Measurements from ENCODE around the gene MFN1.

MFN1 gene

DNA sequence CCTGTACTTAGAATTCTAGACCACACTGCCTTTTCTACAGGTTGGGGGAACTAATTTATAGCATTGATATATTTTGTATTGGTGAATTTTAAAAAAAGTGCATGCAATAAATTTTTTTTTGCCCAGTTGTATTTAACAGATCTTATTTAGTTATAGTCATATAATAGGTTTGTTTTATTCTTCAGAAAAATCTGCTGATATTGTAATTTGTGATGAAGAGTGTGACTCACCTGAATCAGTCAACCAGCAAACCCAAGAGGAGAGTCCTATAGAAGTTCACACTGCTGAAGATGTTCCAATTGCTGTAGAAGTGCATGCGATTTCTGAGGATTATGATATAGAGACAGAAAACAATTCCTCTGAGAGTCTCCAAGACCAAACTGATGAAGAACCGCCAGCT, 14.4 kb upstream of the MFN1 start:
- FAIRE-seq, result no peak

GRCh38 chr3:179336345-179336929, 11.1 kb upstream of the MFN1 start:
- no peak for FAIRE-seq
- DNase-seq (ENCODE audit: extremely low spot score, insufficient read length, low read depth), result no peak

More for the DNA sequence above, 14.4 kb upstream of the MFN1 start:
- DNase-seq (ENCODE audit: extremely low spot score, insufficient read length, low read depth), result no peak

- peak; percentile 18 for DNase-seq (ENCODE audit: extremely low spot score, insufficient read length, low read depth)
- FAIRE-seq, result peak; percentile 99
Observed at GRCh38 chr3:179348325-179349013, 960 bp downstream of the MFN1 start.

- DNase-seq (ENCODE audit: extremely low spot score, insufficient read length, low read depth) (no peak), FAIRE-seq (no peak)
Observed at GRCh38 chr3:179355996-179356395, 8.5 kb downstream of the MFN1 start.

- no peak for DNase-seq (ENCODE audit: extremely low spot score, insufficient read length, low read depth)
- FAIRE-seq, result no peak
Observed at GRCh38 chr3:179363332-179363731, 15.8 kb downstream of the MFN1 start.

DNA sequence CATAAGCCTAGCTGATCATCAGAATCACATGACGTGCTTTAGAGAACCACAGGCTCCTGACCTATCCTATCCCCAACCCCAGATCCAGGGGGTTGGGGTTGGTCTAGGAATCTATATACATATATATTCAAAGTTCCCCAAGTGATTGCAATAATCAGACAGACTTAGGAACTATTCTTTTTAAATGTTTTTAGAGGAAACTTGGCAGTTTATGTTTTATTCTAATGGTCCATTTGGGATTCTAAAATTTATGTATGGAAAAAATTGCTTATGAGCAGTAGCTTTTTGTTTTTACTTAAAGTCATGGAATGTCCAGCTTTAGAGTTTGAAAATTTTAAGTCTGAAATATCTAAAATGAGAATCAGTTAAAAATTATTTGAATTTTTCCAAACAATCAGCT, 22.1 kb downstream of the MFN1 start:
- DNase-seq (ENCODE audit: extremely low spot score, insufficient read length, low read depth) (no peak), FAIRE-seq (no peak)

- DNase-seq (ENCODE audit: extremely low spot score, insufficient read length, low read depth), result no peak
- FAIRE-seq, result no peak
Observed at GRCh38 chr3:179373938-179374337, 26.4 kb downstream of the MFN1 start.

DNA sequence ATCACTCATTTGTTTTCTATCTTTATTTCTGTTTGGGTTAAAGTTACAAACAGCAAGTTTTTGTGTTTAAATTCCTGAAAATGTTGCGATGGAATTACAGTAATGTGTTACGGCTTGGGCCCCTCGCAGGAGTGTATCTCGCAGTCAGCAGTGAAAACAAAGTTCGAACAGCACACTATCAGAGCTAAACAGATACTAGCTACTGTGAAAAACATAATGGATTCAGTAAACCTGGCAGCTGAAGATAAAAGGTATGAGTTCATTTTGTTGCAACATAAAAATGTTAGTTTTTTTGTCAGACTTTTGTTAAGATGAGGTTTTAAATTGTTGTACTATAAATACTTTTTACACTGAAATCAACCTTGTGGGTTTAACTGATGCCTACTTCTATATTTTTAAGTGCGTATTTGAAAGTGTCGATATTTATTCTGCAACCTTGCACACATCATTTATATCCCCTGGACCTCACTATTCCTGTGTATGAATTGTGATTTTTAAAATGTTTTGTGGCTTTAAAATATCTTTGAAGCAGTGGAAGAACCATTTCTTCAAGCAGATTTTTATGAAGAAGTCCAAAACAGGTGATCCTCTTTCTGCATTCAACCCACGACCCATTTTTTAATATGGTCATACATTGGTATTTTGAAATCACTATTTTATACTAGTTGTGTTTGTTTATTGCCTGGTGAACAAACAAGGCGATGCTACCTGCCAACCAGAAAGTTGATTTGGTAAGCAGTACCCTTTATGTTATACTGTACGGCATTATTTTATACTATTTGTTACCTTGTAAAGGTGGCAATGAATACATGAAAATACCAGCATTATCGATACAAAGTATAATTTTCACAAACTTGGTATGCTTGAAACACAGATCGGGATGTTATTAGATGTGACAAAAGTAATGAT, 27.8 kb downstream of the MFN1 start:
- FAIRE-seq, result no peak
- DNase-seq (ENCODE audit: extremely low spot score, insufficient read length, low read depth), result no peak

GRCh38 chr3:179376474-179376873, 29.0 kb downstream of the MFN1 start:
- FAIRE-seq, result no peak

GRCh38 chr3:179391906-179392305, 44.4 kb downstream of the MFN1 start:
- DNase-seq (ENCODE audit: extremely low spot score, insufficient read length, low read depth) (no peak), FAIRE-seq (no peak)

More at GRCh38 chr3:179376474-179376873, 29.0 kb downstream of the MFN1 start:
- DNase-seq (ENCODE audit: extremely low spot score, insufficient read length, low read depth), result no peak

GRCh38 chr3:179398574-179399231, 51.2 kb downstream of the MFN1 start:
- DNase-seq (ENCODE audit: extremely low spot score, insufficient read length, low read depth) (no peak), FAIRE-seq (no peak)

DNA sequence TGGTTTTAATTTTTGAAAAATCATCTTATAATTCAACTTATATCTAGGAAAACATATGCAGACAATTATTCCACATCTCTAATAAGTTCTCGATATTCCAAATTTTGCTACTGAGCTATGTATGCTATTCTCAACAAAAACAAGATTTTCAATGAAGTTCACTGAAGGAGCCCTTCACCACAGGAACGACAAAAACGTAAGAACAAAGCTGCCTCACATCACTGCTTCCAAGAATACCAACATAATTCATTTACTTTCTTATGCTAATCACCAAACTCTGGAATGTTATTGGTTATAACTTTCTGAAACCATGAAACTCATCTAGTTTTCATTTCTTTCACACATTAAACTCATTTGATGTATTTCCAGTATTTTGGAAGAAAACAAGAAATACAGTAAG, 54.1 kb downstream of the MFN1 start:
- DNase-seq (ENCODE audit: extremely low spot score, insufficient read length, low read depth) (no peak), FAIRE-seq (no peak)

GRCh38 chr3:179402963-179403362, 55.5 kb downstream of the MFN1 start:
- DNase-seq (ENCODE audit: extremely low spot score, insufficient read length, low read depth), result no peak
- no peak for FAIRE-seq

DNA sequence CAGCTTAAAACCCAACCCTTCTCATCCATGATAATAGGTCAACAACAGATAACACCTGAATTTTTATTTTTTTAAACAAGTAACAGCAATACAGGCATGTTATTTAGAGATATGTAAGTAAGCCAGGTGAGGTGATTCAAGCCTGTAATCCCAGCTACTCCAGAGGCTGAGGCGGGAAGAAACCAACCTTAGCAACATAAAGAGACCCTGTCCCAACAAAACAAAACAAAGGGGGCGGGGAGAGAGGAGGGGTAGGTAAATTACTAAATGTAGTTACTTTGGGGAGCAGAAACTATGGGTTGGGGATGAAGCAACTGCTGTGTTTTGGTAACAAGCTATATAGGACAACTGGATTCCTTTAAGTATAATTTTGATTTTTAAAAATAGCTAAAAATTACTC, 56.8 kb downstream of the MFN1 start:
- DNase-seq (ENCODE audit: extremely low spot score, insufficient read length, low read depth) (no peak), FAIRE-seq (no peak)

DNA sequence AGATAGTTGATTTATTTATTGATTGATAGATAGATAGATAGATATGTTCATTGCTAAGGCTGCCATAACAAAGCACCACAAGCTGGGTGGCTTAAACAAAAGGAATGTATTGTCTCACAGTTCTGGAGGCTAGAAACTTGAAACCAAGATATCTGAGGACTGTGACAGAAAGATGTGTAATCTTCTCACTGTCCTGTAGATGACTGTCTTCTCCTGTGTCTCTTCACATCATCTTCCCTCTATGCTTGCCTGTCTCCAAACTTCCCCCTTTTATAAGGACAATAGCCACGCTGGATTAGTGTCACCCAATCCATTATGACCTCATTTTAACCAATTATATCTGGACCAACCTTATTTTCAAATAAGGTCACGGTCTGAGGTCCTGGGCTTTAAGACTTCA, 62.8 kb downstream of the MFN1 start:
- FAIRE-seq (peak; percentile 41), DNase-seq (ENCODE audit: extremely low spot score, insufficient read length, low read depth) (no peak)

DNA sequence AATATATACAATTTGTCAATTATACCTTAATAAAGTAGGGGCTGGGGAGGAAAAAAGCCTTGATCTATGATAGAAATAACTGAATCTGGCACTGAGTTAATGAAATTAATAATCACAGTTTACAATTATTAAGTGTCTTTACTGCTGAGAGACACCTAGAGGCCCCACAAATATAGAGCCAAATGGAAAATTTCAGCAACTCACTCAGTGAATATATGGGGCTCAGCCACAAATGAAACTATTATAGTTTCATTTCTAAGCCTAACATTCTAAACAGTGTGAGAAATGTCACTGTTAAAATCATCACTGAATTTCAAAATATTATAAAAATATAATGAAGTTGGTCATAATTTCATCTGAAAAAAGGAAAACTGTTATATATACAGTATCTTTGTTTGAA, 63.5 kb downstream of the MFN1 start:
- DNase-seq (ENCODE audit: extremely low spot score, insufficient read length, low read depth) (no peak), FAIRE-seq (no peak)

DNA sequence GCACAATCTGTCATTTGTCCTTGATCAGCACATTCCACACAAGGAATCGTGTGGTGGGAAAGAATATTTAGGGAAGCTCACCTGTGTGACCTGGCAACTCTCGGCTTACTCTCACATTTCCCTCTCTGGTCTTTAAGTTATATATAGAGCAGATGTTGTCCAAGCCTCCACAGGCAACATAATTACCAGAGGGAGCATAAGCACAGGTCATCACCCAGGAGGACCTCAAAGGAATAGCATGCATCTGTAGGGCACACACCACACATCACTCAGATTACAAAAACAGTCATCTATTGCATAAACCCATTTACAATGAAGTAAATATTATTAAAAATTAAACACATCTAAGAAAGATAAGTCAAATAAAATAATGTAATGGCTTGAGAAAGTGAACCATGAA, 67.3 kb downstream of the MFN1 start:
- no peak for FAIRE-seq
- DNase-seq (ENCODE audit: extremely low spot score, insufficient read length, low read depth), result no peak

- DNase-seq (ENCODE audit: extremely low spot score, insufficient read length, low read depth), result no peak
- FAIRE-seq, result no peak
Observed at GRCh38 chr3:179415377-179415776, 67.9 kb downstream of the MFN1 start.

DNA sequence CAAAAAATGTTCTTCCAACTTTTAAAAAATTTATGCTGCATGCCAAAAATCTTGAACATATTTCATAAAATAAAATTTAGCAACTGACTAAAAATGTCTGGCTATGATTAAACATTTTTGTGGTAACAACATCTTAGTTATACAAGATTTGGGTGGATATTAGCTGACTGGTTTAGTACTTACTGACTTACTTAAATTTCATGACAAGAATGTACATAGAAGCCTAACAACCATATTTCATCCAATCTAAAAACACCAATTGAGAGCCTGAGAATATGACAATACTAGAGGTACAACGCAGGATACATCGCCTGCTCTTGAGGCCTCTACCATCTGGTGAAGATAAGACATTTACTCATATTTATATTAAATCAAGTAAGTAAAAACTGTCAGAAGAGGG, 69.2 kb downstream of the MFN1 start:
- no peak for DNase-seq (ENCODE audit: extremely low spot score, insufficient read length, low read depth)
- FAIRE-seq, result no peak

DNA sequence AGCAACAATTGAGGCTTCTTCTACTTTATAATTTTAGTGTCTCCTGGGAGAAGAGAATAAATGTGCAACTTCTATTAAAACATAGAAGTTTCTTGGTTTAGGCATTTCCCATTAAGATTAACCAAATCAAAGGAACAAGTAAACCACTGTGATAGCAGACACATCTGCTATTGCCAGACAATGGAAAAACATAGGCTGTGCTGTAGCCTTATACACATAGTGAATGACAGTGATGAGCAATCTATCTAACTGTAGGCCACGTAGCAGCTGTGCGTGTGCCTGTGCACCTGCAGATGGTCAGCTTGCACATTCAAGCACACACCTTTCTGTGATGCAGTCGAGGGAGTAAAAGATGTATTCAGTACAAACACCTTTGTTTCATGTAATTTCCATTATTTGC, 71.1 kb downstream of the MFN1 start:
- FAIRE-seq, result no peak
- no peak for DNase-seq (ENCODE audit: extremely low spot score, insufficient read length, low read depth)

GRCh38 chr3:179421500-179421899, 74.0 kb downstream of the MFN1 start:
- FAIRE-seq (no peak), DNase-seq (ENCODE audit: extremely low spot score, insufficient read length, low read depth) (no peak)

Data from GM18507 (cell line).